Skeletal muscle tissue (tissue), 4 donors: ENCODE data around the gene GPR84. TPM values are rescaled to one million over a fixed set of nuclear protein-coding genes. Genes with fewer than 3 reads are reported as not detected.

Source experiments
- H3K27ac ChIP-seq: one replicate; pipeline ENCODE4 v1.7.0; 2013; ENCODE audit warnings: mild to moderate bottlenecking, low read depth, low read length, inconsistent platforms
- H3K27me3 ChIP-seq, 3 donors: one replicate each; pipeline ENCODE4 v1.7.0; 2013; ENCODE audit warnings: low read length in 3 of 3; ENCODE audit not compliant: control insufficient read depth in 3 of 3, insufficient read depth in 3 of 3
- H3K36me3 ChIP-seq, 3 donors: one replicate each; pipeline ENCODE4 v1.7.0; 2013; ENCODE audit warnings: low read length in 3 of 3; ENCODE audit not compliant: control insufficient read depth in 3 of 3, insufficient read depth in 3 of 3
- H3K4me1 ChIP-seq, 3 donors: one replicate each; pipeline ENCODE4 v1.7.0; 2013; ENCODE audit warnings: low read length in 3 of 3, mild to moderate bottlenecking in 3 of 3; ENCODE audit not compliant: control insufficient read depth in 3 of 3, insufficient read depth in 3 of 3
- H3K4me3 ChIP-seq, 3 donors: one replicate each; pipeline ENCODE4 v1.7.0; 2013; ENCODE audit warnings: low read length in 3 of 3
- H3K9ac ChIP-seq, 3 donors: one replicate each; pipeline ENCODE4 v1.7.0; 2013; ENCODE audit warnings: low read length in 3 of 3, mild to moderate bottlenecking in 3 of 3, moderate library complexity in 2 of 3, low read depth in 1 of 3
- H3K9me3 ChIP-seq, 3 donors: one replicate each; pipeline ENCODE4 v1.7.0; 2013; ENCODE audit warnings: low read length in 3 of 3; ENCODE audit not compliant: control insufficient read depth in 3 of 3
- total RNA-seq: library from RNA; depleted of rRNA; stranded (reverse); fragments of >200 nt; gene quantifications from one replicate; pipeline ENCODE4 v1.2.3, GENCODE V29; 2014
- donor health status: Osteomylitis.

Gene GPR84
- total RNA-seq, 1 donor from 2014 or later, result not detected

DNA sequence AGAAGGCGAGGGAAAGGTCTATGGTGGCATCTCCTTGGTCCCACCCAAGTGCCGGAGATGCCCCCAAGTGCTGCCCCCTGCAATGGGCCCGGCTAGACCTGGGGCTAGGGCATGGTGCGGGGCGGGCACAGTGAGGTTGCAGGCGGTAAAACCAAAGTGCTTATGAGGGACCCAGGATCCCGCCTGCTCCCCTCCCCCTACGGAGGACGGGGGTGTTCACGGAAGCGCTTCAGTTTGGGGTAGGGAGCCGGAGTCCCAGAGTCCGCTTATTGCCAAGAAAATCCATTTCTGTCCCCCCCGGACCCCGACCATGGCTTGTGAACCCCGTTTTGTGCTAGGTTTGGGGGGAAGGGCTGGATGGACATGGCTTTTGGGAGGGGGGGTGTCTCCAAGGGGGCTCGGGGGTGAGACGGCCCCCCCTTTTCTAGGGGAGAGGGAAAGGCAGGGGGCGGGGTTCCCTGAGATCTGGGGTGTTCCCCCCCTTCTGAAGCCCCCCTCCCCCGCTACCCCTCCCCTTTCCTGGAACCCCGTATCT, 5.4 kb upstream of the GPR84 start:
- peak overlapping the region in 1 of 3 donors; percentile 40 for H3K9ac ChIP-seq
- no peaks in the 10 kb centered on the region for H3K27me3 ChIP-seq
- peaks cover 42 to 50% (median 42%) of the 10 kb centered on the region in 3 donors for H3K4me1 ChIP-seq
- H3K36me3 ChIP-seq, result peaks cover 0 to 4% (median 4%) of the 10 kb centered on the region in 3 donors
- H3K27ac ChIP-seq, result peak overlapping the region; percentile 72
- H3K9me3 ChIP-seq, result no peaks in the 10 kb centered on the region
- H3K4me3 ChIP-seq, result peak overlapping the region in 2 of 3 donors; percentile 13 to 48

- Histone ChIP-seq H3K9ac (peak overlapping the region in 2 of 3 donors; percentile 58 to 69), H3K4me3 (peak overlapping the region; percentile 31 to 48 (median 36)), H3K27me3 (no peaks in the 10 kb centered on the region), H3K4me1 (peaks cover 34 to 43% (median 35%) of the 10 kb centered on the region in 3 donors), H3K36me3 (peaks cover 0 to 3% (median 3%) of the 10 kb centered on the region in 3 donors), H3K9me3 (no peaks in the 10 kb centered on the region), H3K27ac (peak overlapping the region; percentile 72)
Observed at GRCh38 chr12:54368709-54369596, 4.7 kb upstream of the GPR84 start.

- Histone ChIP-seq H3K9me3 (no peaks in the 10 kb centered on the region), H3K27ac (no peak overlapping the region), H3K4me3 (peak overlapping the region in 1 of 3 donors; percentile 31), H3K9ac (peak overlapping the region in 2 of 3 donors; percentile 15 to 69), H3K27me3 (no peaks in the 10 kb centered on the region), H3K36me3 (no peaks in the 10 kb centered on the region), H3K4me1 (peaks cover 30 to 41% (median 31%) of the 10 kb centered on the region in 3 donors)
Observed at GRCh38 chr12:54368025-54368708, 3.9 kb upstream of the GPR84 start.

DNA sequence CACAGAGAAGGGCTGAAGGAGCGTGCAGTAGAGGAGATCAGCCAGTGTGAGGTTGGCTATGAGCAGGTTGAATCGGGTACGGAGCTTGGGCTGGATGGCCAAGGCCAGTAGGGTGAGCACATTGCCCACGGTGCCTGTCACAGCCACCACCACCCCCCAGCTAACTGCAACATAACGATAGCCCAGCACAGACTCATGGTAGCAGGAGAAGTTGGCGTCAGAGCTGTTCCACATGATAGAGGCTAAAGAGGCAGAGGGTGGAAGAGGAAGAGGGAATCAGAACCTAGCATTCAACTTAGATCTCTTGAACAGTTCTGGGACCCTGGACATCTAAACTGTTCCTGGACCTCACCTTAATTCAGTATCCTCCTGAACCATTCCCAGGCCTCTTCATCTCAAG, 668 bp downstream of the GPR84 start:
- peaks cover 12 to 30% (median 13%) of the 10 kb centered on the region in 3 donors for H3K4me1 ChIP-seq
- H3K9ac ChIP-seq, result no peak overlapping the region
- H3K4me3 ChIP-seq, result no peak overlapping the region
- H3K27me3 ChIP-seq, result no peaks in the 10 kb centered on the region
- H3K27ac ChIP-seq, result no peak overlapping the region
- no peaks in the 10 kb centered on the region for H3K9me3 ChIP-seq
- H3K36me3 ChIP-seq, result no peaks in the 10 kb centered on the region

DNA sequence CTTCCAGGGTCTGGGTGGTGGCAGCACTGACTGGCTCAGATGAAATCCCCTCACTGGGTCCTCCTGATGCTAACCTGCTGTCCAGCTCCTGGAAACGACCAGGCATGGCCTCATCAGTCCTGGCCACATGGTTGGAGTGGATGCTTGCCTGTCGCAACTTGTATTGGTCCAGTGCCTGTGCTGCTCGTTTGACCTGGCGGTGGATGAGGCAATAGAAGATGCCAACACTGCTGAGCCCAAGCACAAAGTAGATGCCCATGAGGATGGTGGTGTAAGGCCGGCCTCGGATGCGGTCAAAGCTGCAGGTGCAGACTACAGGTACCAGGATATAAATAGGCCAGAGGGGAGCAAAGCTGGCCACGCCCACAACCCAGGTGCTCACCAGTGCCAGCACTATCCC, 1.2 kb downstream of the GPR84 start:
- H3K4me1 ChIP-seq, result peaks cover 17 to 30% (median 19%) of the 10 kb centered on the region in 3 donors
- no peak overlapping the region for H3K9ac ChIP-seq
- no peaks in the 10 kb centered on the region for H3K9me3 ChIP-seq
- no peak overlapping the region for H3K27ac ChIP-seq
- no peaks in the 10 kb centered on the region for H3K27me3 ChIP-seq
- no peak overlapping the region for H3K4me3 ChIP-seq
- H3K36me3 ChIP-seq, result no peaks in the 10 kb centered on the region

DNA sequence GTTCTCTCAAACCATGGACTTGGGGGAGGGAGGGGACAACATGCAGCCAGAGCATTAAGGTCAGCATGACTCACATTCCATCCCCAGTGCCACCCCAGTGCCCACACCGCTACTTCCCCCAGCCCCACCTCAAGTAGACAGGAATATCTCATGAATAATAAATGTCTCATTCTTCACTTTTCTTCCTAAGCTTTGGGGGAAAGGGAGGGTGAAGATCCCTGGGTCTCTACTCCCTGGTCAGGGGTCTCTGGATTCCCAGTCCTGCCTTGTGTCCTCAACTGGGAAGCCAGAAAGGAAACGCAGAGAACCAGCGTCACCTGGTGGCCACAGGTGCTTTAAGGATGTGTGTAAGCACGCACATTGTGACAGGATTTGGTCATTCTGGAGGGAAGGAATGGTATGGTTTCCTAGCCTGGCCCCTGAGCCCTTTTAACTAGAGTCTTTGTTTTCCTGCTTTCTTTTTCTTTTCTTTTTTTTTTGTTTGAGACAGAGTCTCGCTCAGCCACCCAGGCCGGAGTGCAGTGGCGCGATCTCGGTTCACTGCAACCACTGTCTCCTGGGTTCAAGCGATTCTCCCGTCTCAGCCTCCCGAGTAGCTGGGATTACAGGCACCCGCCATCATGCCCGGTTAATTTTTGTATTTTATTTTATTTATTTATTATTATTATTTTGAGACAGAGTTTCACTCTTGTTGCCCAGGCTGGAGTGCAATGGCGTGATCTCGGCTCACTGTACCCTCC, 3.4 kb downstream of the GPR84 start:
- Histone ChIP-seq H3K36me3 (no peaks in the 10 kb centered on the region), H3K9me3 (no peaks in the 10 kb centered on the region), H3K9ac (peak overlapping the region in 2 of 3 donors; percentile 10 to 18), H3K27me3 (no peaks in the 10 kb centered on the region), H3K4me1 (peaks cover 18 to 30% (median 19%) of the 10 kb centered on the region in 3 donors), H3K4me3 (no peak overlapping the region), H3K27ac (peak overlapping the region; percentile 26)

- peak overlapping the region; percentile 88 for H3K27ac ChIP-seq
- peak overlapping the region; percentile 81 to 92 (median 90) for H3K4me3 ChIP-seq
- H3K9me3 ChIP-seq, result no peaks in the 10 kb centered on the region
- peaks cover 18 to 30% (median 19%) of the 10 kb centered on the region in 3 donors for H3K4me1 ChIP-seq
- no peaks in the 10 kb centered on the region for H3K27me3 ChIP-seq
- peak overlapping the region; percentile 77 to 90 (median 81) for H3K9ac ChIP-seq
- no peaks in the 10 kb centered on the region for H3K36me3 ChIP-seq
Observed at GRCh38 chr12:54359762-54360351, 4.4 kb downstream of the GPR84 start.

GRCh38 chr12:54358945-54359761, 5.1 kb downstream of the GPR84 start:
- Histone ChIP-seq H3K27ac (peak overlapping the region; percentile 88), H3K9me3 (no peaks in the 10 kb centered on the region), H3K9ac (peak overlapping the region; percentile 83 to 92 (median 88)), H3K4me3 (peak overlapping the region; percentile 81 to 92 (median 90)), H3K4me1 (peaks cover 18 to 30% (median 19%) of the 10 kb centered on the region in 3 donors), H3K36me3 (no peaks in the 10 kb centered on the region), H3K27me3 (no peaks in the 10 kb centered on the region)
